ENCODE results near the gene DCK.

Gene DCK

DNA sequence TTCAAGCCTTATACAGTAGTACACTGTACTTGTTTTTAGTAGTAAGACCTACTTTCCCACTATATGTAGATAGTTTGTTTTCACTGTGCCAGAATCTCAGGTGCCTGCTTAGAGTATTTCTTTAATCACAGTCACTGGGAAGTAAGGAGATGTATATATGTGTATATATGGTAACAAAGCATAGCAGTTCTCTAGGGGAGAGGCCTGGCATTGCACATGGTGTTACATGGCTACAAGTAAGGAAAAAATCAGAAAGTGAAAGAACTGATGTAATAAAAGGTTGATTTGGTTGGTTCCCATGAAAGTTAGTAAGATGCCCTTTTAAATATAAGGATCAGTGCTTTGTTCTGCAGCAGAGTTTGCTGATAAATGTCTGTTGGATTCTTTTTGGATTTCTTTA, 9.3 kb upstream of the DCK start:
- H3K79me1 ChIP-seq (ENCODE audit: low read length) = no peaks in the 10 kb centered on the region
- H4K8ac ChIP-seq (ENCODE audit: low read depth, low read length) = no peak overlapping the region
- no peak overlapping the region for H3K4ac ChIP-seq (ENCODE audit: low read depth, low read length)
- H3K18ac ChIP-seq (ENCODE audit: low read length) = no peak overlapping the region
- H3K14ac ChIP-seq (ENCODE audit: low read length) = no peak overlapping the region
- no peak overlapping the region for H3K9ac ChIP-seq (ENCODE audit: low read length)
- no peak overlapping the region for H3K23ac ChIP-seq (ENCODE audit: low read length)
- no peaks in the 10 kb centered on the region for H3K27me3 ChIP-seq (ENCODE audit: insufficient read depth, low read length)
- no peak overlapping the region for H4K12ac ChIP-seq (ENCODE audit: low read depth, low read length)
- no peak overlapping the region for H2BK12ac ChIP-seq (ENCODE audit: low read length)
- no peak for DNase-seq
- H3K4me3 ChIP-seq (ENCODE audit: low read depth, low read length) = no peak overlapping the region
- H4K91ac ChIP-seq (ENCODE audit: low read depth, low read length) = no peak overlapping the region
- H2AFZ ChIP-seq (ENCODE audit: insufficient read depth, low read length, poor library complexity) = no peak overlapping the region
- no peak overlapping the region for H2BK5ac ChIP-seq (ENCODE audit: low read depth, low read length, poor library complexity)
- no peak overlapping the region for H2AK5ac ChIP-seq (ENCODE audit: low read length)
- no peaks in the 10 kb centered on the region for H3K4me1 ChIP-seq (ENCODE audit: control insufficient read depth in 1 of 2, insufficient read depth in 2 of 2, low read length in 2 of 2)
- no peaks in the 10 kb centered on the region for H3K79me2 ChIP-seq (ENCODE audit: control insufficient read depth, insufficient read depth, low read length, poor library complexity)
- H3K27ac ChIP-seq (ENCODE audit: low read depth, low read length) = no peak overlapping the region
- H3K36me3 ChIP-seq (ENCODE audit: control insufficient read depth in 1 of 2, insufficient read depth in 2 of 2, low read length in 2 of 2) = no peaks in the 10 kb centered on the region
- H3K9me3 ChIP-seq (ENCODE audit: insufficient read depth, low read depth, low read length) = no peaks in the 10 kb centered on the region
- no peak overlapping the region for H2BK120ac ChIP-seq (ENCODE audit: insufficient read depth, low read length, poor library complexity)
- H3K4me2 ChIP-seq (ENCODE audit: low read length) = no peak overlapping the region

DNA sequence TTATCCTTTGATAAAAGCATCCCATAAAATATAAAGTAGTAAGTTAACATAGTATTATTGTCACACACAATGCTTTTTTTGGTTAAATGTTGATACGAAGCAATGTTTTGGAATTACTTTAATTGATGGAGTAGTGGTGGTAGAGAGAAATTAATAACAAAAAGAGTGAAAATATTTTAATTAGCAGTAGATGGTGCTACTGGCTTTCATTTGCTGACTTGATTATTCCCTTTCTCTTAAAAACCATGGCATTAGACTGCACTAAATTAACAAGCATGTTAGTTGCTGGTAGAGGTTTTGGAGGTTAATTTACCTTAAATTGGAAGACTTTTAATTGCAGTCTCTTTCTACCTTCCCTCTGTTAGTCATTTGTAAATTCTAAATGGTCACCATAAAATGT, 8.9 kb upstream of the DCK start:
- no peak overlapping the region for H3K27ac ChIP-seq (ENCODE audit: low read depth, low read length)
- H3K23ac ChIP-seq (ENCODE audit: low read length) = no peak overlapping the region
- H3K4ac ChIP-seq (ENCODE audit: low read depth, low read length) = no peak overlapping the region
- DNase-seq = no peak
- no peak overlapping the region for H4K91ac ChIP-seq (ENCODE audit: low read depth, low read length)
- no peak overlapping the region for H3K4me3 ChIP-seq (ENCODE audit: low read depth, low read length)
- no peak overlapping the region for H3K9ac ChIP-seq (ENCODE audit: low read length)
- H2BK5ac ChIP-seq (ENCODE audit: low read depth, low read length, poor library complexity) = no peak overlapping the region
- H3K27me3 ChIP-seq (ENCODE audit: insufficient read depth, low read length) = no peaks in the 10 kb centered on the region
- H3K4me1 ChIP-seq (ENCODE audit: control insufficient read depth in 1 of 2, insufficient read depth in 2 of 2, low read length in 2 of 2) = no peaks in the 10 kb centered on the region
- no peak overlapping the region for H3K14ac ChIP-seq (ENCODE audit: low read length)
- no peak overlapping the region for H4K12ac ChIP-seq (ENCODE audit: low read depth, low read length)
- no peak overlapping the region for H4K8ac ChIP-seq (ENCODE audit: low read depth, low read length)
- no CpG with 5 or more reads among the region's 1 CpG for WGBS (ENCODE audit: extremely low coverage, insufficient coverage, insufficient read length)
- H3K79me1 ChIP-seq (ENCODE audit: low read length) = no peaks in the 10 kb centered on the region
- H2AK5ac ChIP-seq (ENCODE audit: low read length) = no peak overlapping the region
- no peak overlapping the region for H3K4me2 ChIP-seq (ENCODE audit: low read length)
- no peak overlapping the region for H2BK120ac ChIP-seq (ENCODE audit: insufficient read depth, low read length, poor library complexity)
- no peaks in the 10 kb centered on the region for H3K36me3 ChIP-seq (ENCODE audit: control insufficient read depth in 1 of 2, insufficient read depth in 2 of 2, low read length in 2 of 2)
- no peak overlapping the region for H2AFZ ChIP-seq (ENCODE audit: insufficient read depth, low read length, poor library complexity)
- no peaks in the 10 kb centered on the region for H3K79me2 ChIP-seq (ENCODE audit: control insufficient read depth, insufficient read depth, low read length, poor library complexity)
- no peak overlapping the region for H3K18ac ChIP-seq (ENCODE audit: low read length)
- no peaks in the 10 kb centered on the region for H3K9me3 ChIP-seq (ENCODE audit: insufficient read depth, low read depth, low read length)
- no peak overlapping the region for H2BK12ac ChIP-seq (ENCODE audit: low read length)

DNA sequence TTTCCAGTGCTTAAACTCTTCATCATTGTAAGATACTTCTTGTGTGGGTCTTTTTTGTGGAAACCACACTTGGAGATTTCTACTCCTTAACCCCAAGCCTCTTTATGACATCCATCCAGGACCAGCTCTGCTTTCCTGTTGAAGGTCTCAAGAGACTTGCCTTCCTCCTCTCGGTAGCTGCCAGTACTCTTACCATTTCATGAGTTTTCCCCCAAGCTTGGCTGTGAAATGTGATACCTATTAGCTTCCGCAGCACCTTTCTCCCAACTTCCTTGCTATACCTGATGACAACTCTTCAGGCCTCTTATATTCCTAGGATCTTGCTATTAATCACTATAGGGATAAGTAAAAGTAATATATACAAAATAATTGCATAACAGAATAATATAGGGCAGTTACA, 1.9 kb upstream of the DCK start:
- Histone ChIP-seq H3K4me2 (ENCODE audit: low read length) (no peak overlapping the region), H4K8ac (ENCODE audit: low read depth, low read length) (no peak overlapping the region), H2BK12ac (ENCODE audit: low read length) (no peak overlapping the region), H3K23ac (ENCODE audit: low read length) (no peak overlapping the region), H3K79me2 (ENCODE audit: control insufficient read depth, insufficient read depth, low read length, poor library complexity) (peaks cover 5% of the 10 kb centered on the region), H3K4me1 (ENCODE audit: control insufficient read depth in 1 of 2, insufficient read depth in 2 of 2, low read length in 2 of 2) (peaks cover 0 to 4% of the 10 kb centered on the region in 2 experiments), H3K9ac (ENCODE audit: low read length) (no peak overlapping the region), H3K79me1 (ENCODE audit: low read length) (peaks cover 9% of the 10 kb centered on the region), H2AFZ (ENCODE audit: insufficient read depth, low read length, poor library complexity) (no peak overlapping the region), H4K91ac (ENCODE audit: low read depth, low read length) (no peak overlapping the region), H3K4me3 (ENCODE audit: low read depth, low read length) (no peak overlapping the region), H4K12ac (ENCODE audit: low read depth, low read length) (no peak overlapping the region), H3K36me3 (ENCODE audit: control insufficient read depth in 1 of 2, insufficient read depth in 2 of 2, low read length in 2 of 2) (no peaks in the 10 kb centered on the region), H3K14ac (ENCODE audit: low read length) (no peak overlapping the region), H3K27ac (ENCODE audit: low read depth, low read length) (no peak overlapping the region), H3K4ac (ENCODE audit: low read depth, low read length) (no peak overlapping the region), H2BK120ac (ENCODE audit: insufficient read depth, low read length, poor library complexity) (no peak overlapping the region), H3K27me3 (ENCODE audit: insufficient read depth, low read length) (no peaks in the 10 kb centered on the region), H3K9me3 (ENCODE audit: insufficient read depth, low read depth, low read length) (no peaks in the 10 kb centered on the region), H2BK5ac (ENCODE audit: low read depth, low read length, poor library complexity) (no peak overlapping the region), H2AK5ac (ENCODE audit: low read length) (no peak overlapping the region), H3K18ac (ENCODE audit: low read length) (no peak overlapping the region)
- no peak for DNase-seq
- no CpG with 5 or more reads among the region's 2 CpGs for WGBS (ENCODE audit: extremely low coverage, insufficient coverage, insufficient read length)

DNA sequence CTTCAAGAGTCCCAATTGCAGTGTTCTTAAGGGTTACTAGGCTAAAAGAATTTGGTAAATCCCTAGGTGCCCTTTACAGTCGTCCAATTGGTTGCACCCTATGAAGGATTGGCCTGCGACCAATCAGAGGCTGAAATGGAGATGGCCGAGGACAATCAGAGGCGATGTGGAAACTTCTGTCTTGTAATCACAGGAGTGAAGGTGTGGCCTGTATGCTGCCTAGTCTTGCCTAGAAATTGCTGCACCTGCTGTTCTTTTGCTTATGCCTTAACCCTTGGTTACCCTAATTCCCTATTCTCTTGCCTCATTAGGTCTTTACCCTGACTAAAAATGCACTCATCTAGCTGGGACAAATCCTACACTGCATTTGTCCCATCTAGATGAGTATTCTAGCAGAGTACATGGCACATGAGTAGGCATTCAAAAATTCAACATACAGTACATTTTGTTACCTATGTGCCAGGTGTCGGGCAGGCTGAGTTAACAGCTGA, 1.0 kb upstream of the DCK start:
- Histone ChIP-seq H3K4me1 (ENCODE audit: control insufficient read depth in 1 of 2, insufficient read depth in 2 of 2, low read length in 2 of 2) (peaks cover 0 to 4% of the 10 kb centered on the region in 2 experiments), H4K12ac (ENCODE audit: low read depth, low read length) (no peak overlapping the region), H3K27ac (ENCODE audit: low read depth, low read length) (no peak overlapping the region), H3K9me3 (ENCODE audit: insufficient read depth, low read depth, low read length) (no peaks in the 10 kb centered on the region), H3K18ac (ENCODE audit: low read length) (no peak overlapping the region), H3K36me3 (ENCODE audit: control insufficient read depth in 1 of 2, insufficient read depth in 2 of 2, low read length in 2 of 2) (no peaks in the 10 kb centered on the region), H3K14ac (ENCODE audit: low read length) (no peak overlapping the region), H3K27me3 (ENCODE audit: insufficient read depth, low read length) (no peaks in the 10 kb centered on the region), H3K79me1 (ENCODE audit: low read length) (peaks cover 9% of the 10 kb centered on the region), H3K79me2 (ENCODE audit: control insufficient read depth, insufficient read depth, low read length, poor library complexity) (peaks cover 5% of the 10 kb centered on the region), H2BK120ac (ENCODE audit: insufficient read depth, low read length, poor library complexity) (no peak overlapping the region), H2BK12ac (ENCODE audit: low read length) (no peak overlapping the region), H4K91ac (ENCODE audit: low read depth, low read length) (no peak overlapping the region), H3K4ac (ENCODE audit: low read depth, low read length) (no peak overlapping the region), H2AFZ (ENCODE audit: insufficient read depth, low read length, poor library complexity) (no peak overlapping the region), H3K9ac (ENCODE audit: low read length) (no peak overlapping the region), H2BK5ac (ENCODE audit: low read depth, low read length, poor library complexity) (no peak overlapping the region), H3K23ac (ENCODE audit: low read length) (no peak overlapping the region), H2AK5ac (ENCODE audit: low read length) (no peak overlapping the region), H3K4me3 (ENCODE audit: low read depth, low read length) (no peak overlapping the region), H4K8ac (ENCODE audit: low read depth, low read length) (no peak overlapping the region), H3K4me2 (ENCODE audit: low read length) (peak overlapping the region; percentile 63)
- no CpG with 5 or more reads among the region's 5 CpGs for WGBS (ENCODE audit: extremely low coverage, insufficient coverage, insufficient read length)
- peak; percentile 3 to 15 for DNase-seq
